ENCODE results near the gene LSM2. TPM values are rescaled to one million over a fixed set of nuclear protein-coding genes. Genes with fewer than 3 reads are reported as not detected.

LSM2 gene
- total and polyA plus RNA-seq, 2 donors (not counting 1 experiment from before 2014, with no cell fraction given), result 52.4 to 57.4 TPM

GRCh38 chr6:31827286-31828079 lies 20.7 kb upstream of the LSM2 start, which contains the start of gene HSPA1B:
Gene HSPA1B (plus strand): TSS chr6:31827738. CDS start chr6:31827951, 213 bp downstream.
- Histone ChIP-seq H3K4me3 (ENCODE audit: control extremely low read depth in 1 of 5, extremely low read depth in 1 of 5, insufficient read depth in 1 of 5, low read depth in 2 of 5, low read length in 4 of 5) (peak within 1 kb of the TSS; percentile 69 to 93 (median 80)), H3K27me3 (replicated peaks in 1 of 4; ENCODE audit: control extremely low read depth in 1 of 4, control insufficient read depth in 3 of 4, insufficient read depth in 4 of 4, low read length in 3 of 4) (no peaks in the 10 kb centered on the region), H3K9ac (ENCODE audit: low read length) (peak within 1 kb of the TSS; percentile 79), H3K27ac (ENCODE audit: low read length in 2 of 2) (peak within 1 kb of the TSS; percentile 87 to 89), H3K4me2 (replicated peaks; ENCODE audit: low read depth, low read length, poor library complexity, severe bottlenecking) (peak within 1 kb of the TSS; percentile 87), H2AFZ (ENCODE audit: insufficient read depth, low read depth, low read length, poor library complexity, severe bottlenecking) (peak within 1 kb of the TSS; percentile 80), H3K79me2 (ENCODE audit: control insufficient read depth, insufficient read depth, low read length) (peaks cover 16% of the 10 kb centered on the region), H4K20me1 (ENCODE audit: control insufficient read depth, insufficient read depth, low read length, poor library complexity, severe bottlenecking) (peaks cover 5% of the 10 kb centered on the region), H3K4me1 (ENCODE audit: control insufficient read depth in 2 of 2, insufficient read depth in 2 of 2, low read length in 2 of 2) (peaks cover 19 to 41% of the 10 kb centered on the region in 2 donors), H3K36me3 (replicated peaks in 1 of 2; ENCODE audit: control extremely low read depth in 1 of 2, control insufficient read depth in 1 of 2, extremely low read depth in 1 of 2, insufficient read depth in 2 of 2, low read length in 1 of 2) (no peaks in the 10 kb centered on the region), H3K9me3 (ENCODE audit: control extremely low read depth in 1 of 3, control insufficient read depth in 2 of 3, insufficient read depth in 1 of 3, low read length in 2 of 3) (no peaks in the 10 kb centered on the region)
- WGBS (ENCODE audit: insufficient coverage), result under 1% methylated on average over 43 of the region's 56 CpGs
- CTCF ChIA-PET, result interaction anchor here (0.9 to 2.0 kb wide), 4 partner anchors 31 to 276 kb away, joined by 4 to 13 read pairs (median 6); partner anchors contain the start of genes DDAH2 and VARS1
- Mint-ChIP-seq H3K4me3 (peak within 1 kb of the TSS; percentile 85), H3K27ac (peak within 1 kb of the TSS; percentile 96), H3K4me1 (peaks cover 32% of the 10 kb centered on the region), H3K9me3 (ENCODE audit: insufficient read depth) (no peaks in the 10 kb centered on the region), H3K27me3 (no peaks in the 10 kb centered on the region)
- DNase-seq (peak; percentile 92), ATAC-seq (ENCODE audit: low read depth) (peak; percentile 72)
- intact Hi-C loops (cut with micrococcal nuclease), result no loop called here
- TF ChIP-seq EZH2 (IDR thresholded peaks at IDR 0.05; ENCODE audit: borderline replicate concordance, insufficient read depth, low read depth, low read length, poor library complexity, severe bottlenecking) (no peak), CTCF (IDR thresholded peaks at IDR 0.05) (no peak)
- POLR2A ChIA-PET, result interaction anchor here (0.6 to 1.7 kb wide), 7 partner anchors 21 to 666 kb away, joined by 3 to 7 read pairs (median 4); partner anchors contain the start of genes ABHD16A, BAG6, LSM2 and VARS1
